WI38 (cell line): Measurements from ENCODE around the gene SLC39A11.

Experiments used
- H3K4me3 ChIP-seq: 2 replicates; pipeline ENCODE4 v1.5.1; 2011; ENCODE audit warnings: low read depth, mild to moderate bottlenecking, control low read depth, low read length
- CTCF ChIP-seq: IDR thresholded peaks from 2 replicates; pipeline ENCODE4 v1.5.1; 2012; ENCODE audit warnings: low read depth, mild to moderate bottlenecking, control low read depth, low read length

Gene SLC39A11

GRCh38 chr17:72724267-72724666 is 368.2 kb downstream of the SLC39A11 start:
- no peak overlapping the region for H3K4me3 ChIP-seq
- no peak for TF ChIP-seq CTCF

- TF ChIP-seq CTCF: no peak
These were observed 368.8 kb downstream of the SLC39A11 start for GRCh38 chr17:72723711-72724110.

GRCh38 chr17:72720494-72720825 is 372.0 kb downstream of the SLC39A11 start:
- H3K4me3 ChIP-seq: no peak overlapping the region
- TF ChIP-seq CTCF: no peak

More at GRCh38 chr17:72723711-72724110, 368.8 kb downstream of the SLC39A11 start:
- H3K4me3 ChIP-seq: no peak overlapping the region

GRCh38 chr17:72719578-72720493 is 372.7 kb downstream of the SLC39A11 start:
- TF ChIP-seq CTCF: no peak
- no peak overlapping the region for H3K4me3 ChIP-seq

- H3K4me3 ChIP-seq: no peak overlapping the region
- no peak for TF ChIP-seq CTCF
These were observed 373.3 kb downstream of the SLC39A11 start for GRCh38 chr17:72719206-72719577.

- TF ChIP-seq CTCF: no peak
These were observed 374.8 kb downstream of the SLC39A11 start for GRCh38 chr17:72717676-72718075.

GRCh38 chr17:72717276-72717675 is 375.2 kb downstream of the SLC39A11 start:
- no peak overlapping the region for H3K4me3 ChIP-seq
- TF ChIP-seq CTCF: no peak

More at GRCh38 chr17:72717676-72718075, 374.8 kb downstream of the SLC39A11 start:
- H3K4me3 ChIP-seq: no peak overlapping the region
